Measurements from ENCODE around the gene SHANK2.

Gene SHANK2

GRCh38 chr11:71252269-71252769, at the start of gene SHANK2:
Gene SHANK2 (minus strand): TSS chr11:71252577. CDS start chr11:71147326, 105,251 bp downstream.
- DNase-seq (ENCODE audit: low spot score), result peak; percentile 33

DNA sequence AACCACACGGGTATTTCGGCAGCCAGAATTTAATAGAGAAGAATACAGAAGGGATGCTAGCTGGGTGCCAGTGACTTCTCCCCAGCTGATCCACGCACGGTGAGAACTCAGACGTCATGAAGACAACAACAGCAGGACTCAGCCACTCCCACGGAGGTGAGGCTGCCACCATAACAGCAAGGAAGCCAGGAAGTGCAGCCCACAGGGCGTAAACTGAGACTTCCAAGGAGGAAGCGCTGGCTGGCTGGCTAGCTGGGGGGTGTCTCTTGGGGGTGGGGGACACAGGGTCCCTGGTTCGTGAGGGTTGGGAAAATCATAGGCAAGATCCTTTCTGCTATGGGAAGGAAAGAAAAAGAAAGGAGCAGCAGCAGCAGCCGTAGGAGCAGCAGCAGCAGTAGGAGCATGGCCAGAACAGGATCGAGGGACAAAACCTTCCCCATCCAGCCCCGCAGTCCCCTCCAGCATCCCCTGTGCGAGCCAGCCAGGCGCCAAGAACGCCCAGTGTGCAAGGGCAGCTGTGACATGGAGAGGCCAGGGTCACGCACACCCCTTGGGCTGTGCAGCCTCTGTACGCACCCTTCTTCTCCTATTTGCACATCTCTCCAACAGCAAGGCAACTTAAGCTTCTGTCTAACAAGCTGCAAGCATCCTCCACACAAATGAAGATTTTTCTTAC, 49.6 kb upstream of the SHANK2 start:
- no peak for DNase-seq (ENCODE audit: low spot score)

GRCh38 chr11:71301046-71301857, 48.9 kb upstream of the SHANK2 start:
- no peak for DNase-seq (ENCODE audit: low spot score)

DNA sequence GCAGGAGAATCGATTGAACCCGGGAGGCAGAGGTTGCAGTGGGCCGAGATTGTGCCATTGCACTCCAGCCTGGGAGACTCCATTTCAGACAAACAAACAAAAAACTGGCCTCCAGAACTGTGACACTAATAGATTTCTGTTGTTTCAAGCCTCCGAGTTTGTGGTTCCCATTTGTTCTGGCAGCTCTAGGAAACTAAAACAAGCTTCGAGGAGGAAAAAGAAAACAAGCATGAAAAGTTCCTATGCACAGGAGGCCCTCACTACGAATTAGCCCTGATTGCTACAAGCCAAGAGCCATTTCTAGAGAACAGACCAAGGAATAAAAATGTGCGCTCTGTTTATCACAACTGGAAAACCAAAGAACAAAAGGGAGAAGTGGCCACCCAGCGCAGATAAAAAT, 47.8 kb upstream of the SHANK2 start:
- DNase-seq (ENCODE audit: low spot score), result no peak

DNA sequence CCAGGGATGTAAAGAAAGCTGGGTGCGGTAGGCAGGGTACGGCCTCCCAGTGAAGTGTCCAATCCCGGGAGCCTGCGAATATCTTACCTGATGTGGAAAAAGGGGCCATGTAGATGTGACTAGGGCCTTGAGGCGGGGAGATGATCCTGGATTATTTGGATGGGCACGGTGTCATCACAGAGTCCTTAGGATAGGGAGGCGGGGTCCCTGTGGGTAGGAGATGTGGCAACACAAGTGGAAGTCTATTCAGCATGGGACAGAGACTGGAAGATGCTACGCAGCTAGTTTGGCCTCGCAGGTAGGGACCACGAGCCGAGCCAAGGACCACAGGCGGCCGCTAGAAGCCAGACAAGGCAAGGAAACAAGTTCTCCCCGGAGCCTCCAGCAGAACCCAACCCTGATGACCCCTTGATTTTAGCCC, 46.4 kb upstream of the SHANK2 start:
- DNase-seq (ENCODE audit: low spot score), result no peak

DNA sequence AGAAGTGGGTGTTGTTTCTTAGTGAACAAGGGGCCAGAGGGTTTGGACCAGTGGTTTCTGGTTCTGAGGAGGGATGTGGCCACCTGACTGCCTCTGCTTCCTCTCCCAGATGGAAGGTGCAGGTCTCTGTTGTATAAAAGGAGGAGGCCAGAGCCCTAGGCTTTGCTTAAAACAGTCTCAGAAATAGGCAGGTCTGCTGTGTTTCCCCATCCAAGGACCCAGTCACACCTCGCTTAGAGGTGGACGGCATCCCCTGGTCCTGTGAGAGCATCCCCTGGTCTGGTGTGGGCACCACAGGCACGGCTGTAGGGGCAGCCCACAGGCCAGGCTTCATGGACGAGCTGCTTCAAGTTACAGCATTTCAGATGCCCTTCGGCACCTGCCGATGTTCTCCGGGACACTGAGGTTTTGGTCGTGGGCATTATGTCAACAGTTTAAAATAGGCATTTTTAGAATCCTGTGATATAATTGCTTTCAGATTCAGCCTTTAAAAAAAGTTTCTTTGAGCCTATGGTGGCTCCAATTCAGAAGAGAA, 45.7 kb upstream of the SHANK2 start:
- DNase-seq (ENCODE audit: low spot score), result no peak

GRCh38 chr11:71294846-71295600, 42.6 kb upstream of the SHANK2 start:
- DNase-seq (ENCODE audit: low spot score), result no peak

GRCh38 chr11:71293961-71294782, 41.8 kb upstream of the SHANK2 start:
- no peak for DNase-seq (ENCODE audit: low spot score)

GRCh38 chr11:71286701-71287643, 34.6 kb upstream of the SHANK2 start:
- no peak for DNase-seq (ENCODE audit: low spot score)

- no peak for DNase-seq (ENCODE audit: low spot score)
Observed at GRCh38 chr11:71285111-71285510, 32.7 kb upstream of the SHANK2 start.

DNA sequence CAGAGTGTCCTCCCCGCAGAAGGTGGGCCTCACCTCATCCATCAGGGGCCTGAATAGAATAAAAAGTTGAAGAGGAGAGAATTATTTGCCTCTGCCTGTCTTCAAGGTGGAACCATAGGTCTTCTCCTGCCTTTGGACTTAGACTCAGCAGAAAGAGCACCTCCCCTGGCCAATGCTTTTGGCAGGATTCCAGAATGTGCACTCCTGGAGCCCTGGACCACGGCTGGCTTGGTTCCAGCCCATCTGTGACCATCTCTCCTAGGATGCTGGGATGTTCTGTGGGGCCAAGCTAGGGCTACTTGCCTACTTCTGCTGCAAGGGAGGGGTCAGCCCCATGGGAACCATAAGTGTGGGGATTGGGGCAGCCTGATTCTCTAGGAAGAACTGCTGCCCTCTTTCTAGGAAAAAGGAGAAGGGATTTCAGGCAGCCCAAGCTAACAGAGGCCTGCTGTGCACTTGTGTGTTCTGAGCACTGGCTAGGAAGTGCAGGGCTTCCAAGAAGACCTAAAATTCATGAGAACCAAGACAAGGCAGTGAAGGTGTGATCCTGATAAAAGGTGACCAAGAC, 32.2 kb upstream of the SHANK2 start:
- no peak for DNase-seq (ENCODE audit: low spot score)

GRCh38 chr11:71283971-71284441, 31.6 kb upstream of the SHANK2 start:
- DNase-seq (ENCODE audit: low spot score), result no peak

DNA sequence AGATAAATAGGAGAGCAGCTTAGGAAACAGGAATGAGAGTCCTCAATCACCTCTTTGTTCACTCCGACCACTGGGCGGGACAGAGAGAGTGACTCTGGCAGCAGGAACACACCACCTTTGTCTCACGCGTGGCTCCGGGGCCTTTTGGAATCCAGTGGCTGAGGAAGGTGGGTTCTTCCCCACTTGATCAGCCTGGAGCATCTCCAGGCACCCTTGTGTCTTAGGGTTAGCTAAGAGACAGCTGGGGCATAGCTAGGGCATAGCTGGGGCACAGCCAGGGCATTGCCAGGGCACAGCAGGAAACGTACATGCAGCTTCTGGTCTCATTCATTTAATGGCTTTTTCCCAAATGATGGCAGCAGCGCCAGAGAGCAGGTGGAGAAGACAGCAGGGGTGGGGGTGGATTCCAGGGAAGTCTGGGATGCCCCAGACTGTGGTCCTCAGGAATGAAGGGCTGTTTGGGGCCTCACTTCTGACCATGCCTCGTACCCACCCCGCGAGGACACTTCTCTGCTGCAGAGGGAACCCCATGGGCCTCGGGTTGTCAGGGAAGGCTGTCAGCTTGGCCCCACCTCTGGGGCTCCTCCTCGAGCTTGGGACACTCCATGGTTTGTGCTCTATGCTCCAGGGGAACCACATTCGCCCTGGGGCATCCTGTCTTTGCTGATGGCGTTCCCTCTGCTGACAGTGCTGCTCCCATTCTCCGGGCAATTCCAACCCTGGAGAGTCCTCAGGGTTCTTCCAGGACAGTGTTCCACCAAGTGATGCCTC, 30.4 kb upstream of the SHANK2 start:
- DNase-seq (ENCODE audit: low spot score), result no peak

- DNase-seq (ENCODE audit: low spot score), result no peak
Observed at GRCh38 chr11:71281831-71282230, 29.5 kb upstream of the SHANK2 start.

- no peak for DNase-seq (ENCODE audit: low spot score)
Observed at GRCh38 chr11:71281204-71281603, 28.8 kb upstream of the SHANK2 start.

DNA sequence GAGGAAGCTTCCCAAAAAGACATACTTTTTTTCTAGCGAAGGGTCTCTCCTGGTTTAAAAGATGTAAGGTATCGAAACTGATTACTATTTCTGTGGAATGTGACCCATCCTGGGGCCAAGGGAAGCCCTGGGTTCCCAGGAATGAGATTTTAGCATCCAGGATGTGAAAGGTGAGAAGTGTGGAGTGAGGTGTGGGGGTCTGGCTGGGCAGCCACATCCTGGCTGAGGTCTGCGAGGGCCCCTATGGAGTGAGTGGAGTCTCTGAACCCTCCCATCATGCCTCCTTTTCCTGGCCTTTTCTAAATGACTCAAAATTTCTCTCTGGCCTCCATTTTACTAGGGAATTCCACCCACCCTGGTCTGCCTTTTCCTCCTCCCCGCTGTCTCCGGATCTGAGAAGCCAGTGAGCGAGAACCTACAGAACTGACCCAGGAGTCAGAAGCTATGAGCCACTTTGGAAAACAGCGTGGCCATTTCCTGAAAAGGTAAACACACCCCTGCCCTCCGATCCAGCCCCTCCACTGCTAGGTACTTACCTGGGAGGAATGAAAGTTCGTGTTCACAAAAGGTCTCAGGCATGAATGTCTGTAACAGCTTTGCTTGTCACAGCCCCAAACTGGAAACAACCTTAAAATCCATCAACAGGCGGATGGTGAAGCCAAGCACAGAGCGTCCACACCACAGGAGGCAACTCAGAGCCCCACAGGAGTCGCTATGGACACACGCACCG, 27.7 kb upstream of the SHANK2 start:
- no peak for DNase-seq (ENCODE audit: low spot score)

- no peak for DNase-seq (ENCODE audit: low spot score)
Observed at GRCh38 chr11:71272161-71272560, 19.8 kb upstream of the SHANK2 start.
